ENCODE data around the gene OR51B4.

Gene OR51B4

DNA sequence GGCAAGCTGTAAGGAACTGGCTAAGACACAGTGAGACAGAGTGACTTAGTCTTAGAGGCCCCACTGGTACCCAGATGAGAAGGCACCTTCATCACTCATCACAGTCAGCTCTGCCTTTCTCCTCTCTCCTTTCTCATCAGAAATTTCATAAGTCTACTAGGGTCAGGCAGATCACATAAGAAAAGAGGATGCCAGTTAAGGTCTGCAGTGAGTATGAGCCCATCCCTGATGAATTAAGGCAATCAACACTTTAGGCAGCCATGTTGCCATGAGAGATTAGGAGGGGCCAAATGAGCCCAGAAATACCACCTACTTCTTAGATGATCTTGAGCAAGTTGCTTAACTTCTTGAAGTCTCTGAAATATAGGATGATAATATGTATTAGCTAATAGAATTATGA lies 20.1 kb downstream of the OR51B4 start:
- TF ChIP-seq CTCF (conservative IDR thresholded peaks at IDR 0.05; ENCODE audit: low read depth, low read length) = no peak
- H3K4me3 ChIP-seq (ENCODE audit: low read depth, low read length) = no peak overlapping the region
- DNase-seq (ENCODE audit: low read depth) = no peak

DNA sequence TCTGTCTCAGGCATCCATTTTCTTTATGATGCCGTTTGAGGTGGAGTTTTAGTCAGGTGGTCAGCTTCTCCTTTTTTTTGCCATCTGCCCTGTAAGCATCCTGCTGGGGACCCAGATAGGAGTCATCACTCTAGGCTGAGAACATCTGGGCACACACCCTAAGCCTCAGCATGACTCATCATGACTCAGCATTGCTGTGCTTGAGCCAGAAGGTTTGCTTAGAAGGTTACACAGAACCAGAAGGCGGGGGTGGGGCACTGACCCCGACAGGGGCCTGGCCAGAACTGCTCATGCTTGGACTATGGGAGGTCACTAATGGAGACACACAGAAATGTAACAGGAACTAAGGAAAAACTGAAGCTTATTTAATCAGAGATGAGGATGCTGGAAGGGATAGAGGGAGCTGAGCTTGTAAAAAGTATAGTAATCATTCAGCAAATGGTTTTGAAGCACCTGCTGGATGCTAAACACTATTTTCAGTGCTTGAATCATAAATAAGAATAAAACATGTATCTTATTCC lies 21.1 kb downstream of the OR51B4 start:
- H3K4me3 ChIP-seq (ENCODE audit: low read depth, low read length) = no peak overlapping the region
- no peak for TF ChIP-seq CTCF (conservative IDR thresholded peaks at IDR 0.05; ENCODE audit: low read depth, low read length)
- DNase-seq (ENCODE audit: low read depth) = peak; percentile 99

DNA sequence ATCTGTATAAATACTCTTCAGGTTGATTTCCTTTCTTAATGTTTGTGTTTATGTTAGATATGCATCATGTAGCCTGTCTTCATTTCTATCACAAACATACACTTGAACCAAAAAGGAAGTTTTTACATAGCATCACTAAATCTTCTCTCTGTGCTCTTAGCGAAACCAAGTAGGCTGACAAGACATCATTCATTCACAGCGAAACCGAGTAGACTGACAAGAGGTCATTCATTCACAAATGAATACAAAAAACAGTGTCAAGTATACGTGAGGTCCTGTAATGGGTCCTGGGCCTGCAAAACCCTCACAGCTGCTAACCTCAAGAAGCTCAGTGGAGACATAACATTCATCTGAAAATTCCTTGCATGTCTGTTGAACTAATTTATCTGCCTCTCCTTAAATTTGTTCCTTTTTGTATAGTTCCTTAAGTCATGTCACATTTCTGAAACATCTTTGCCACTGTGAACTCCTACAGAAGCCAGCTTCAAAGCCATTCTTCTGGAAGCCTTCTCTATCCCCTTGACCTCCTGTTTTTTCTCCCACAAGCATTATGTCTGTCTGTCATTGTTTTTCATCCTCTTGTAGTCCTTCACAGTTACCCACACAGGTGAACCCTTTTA lies 22.2 kb downstream of the OR51B4 start:
- DNase-seq (ENCODE audit: low read depth) = no peak
- no peak for TF ChIP-seq CTCF (conservative IDR thresholded peaks at IDR 0.05; ENCODE audit: low read depth, low read length)
- H3K4me3 ChIP-seq (ENCODE audit: low read depth, low read length) = no peak overlapping the region

GRCh38 chr11:5277807-5278382 lies 23.9 kb downstream of the OR51B4 start:
- TF ChIP-seq CTCF (conservative IDR thresholded peaks at IDR 0.05; ENCODE audit: low read depth, low read length) = no peak
- H3K4me3 ChIP-seq (ENCODE audit: low read depth, low read length) = no peak overlapping the region
- DNase-seq (ENCODE audit: low read depth) = no peak

DNA sequence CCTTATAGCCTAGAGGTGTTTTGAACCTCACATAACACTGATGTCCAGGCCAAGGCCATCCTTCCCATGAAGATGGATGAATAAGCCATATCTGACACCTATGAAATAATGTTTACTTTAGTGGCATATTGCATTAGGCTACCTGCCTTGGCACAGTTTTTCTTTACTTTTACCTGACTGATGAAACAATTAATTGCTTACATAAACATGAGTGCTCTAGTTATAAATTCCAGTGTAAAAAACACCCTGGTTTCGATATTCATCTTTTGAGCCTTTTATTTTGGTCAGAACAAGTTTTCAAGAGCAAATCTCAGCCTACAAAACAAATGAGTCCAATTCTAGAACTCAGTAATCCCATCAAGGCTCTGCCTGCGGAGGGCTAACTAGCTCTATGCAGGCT lies 25.0 kb downstream of the OR51B4 start:
- no peak for DNase-seq (ENCODE audit: low read depth)
- H3K4me3 ChIP-seq (ENCODE audit: low read depth, low read length) = no peak overlapping the region
- no peak for TF ChIP-seq CTCF (conservative IDR thresholded peaks at IDR 0.05; ENCODE audit: low read depth, low read length)

- H3K4me3 ChIP-seq (ENCODE audit: low read depth, low read length) = no peak overlapping the region
- no peak for DNase-seq (ENCODE audit: low read depth)
- TF ChIP-seq CTCF (conservative IDR thresholded peaks at IDR 0.05; ENCODE audit: low read depth, low read length) = no peak
These were observed 26.2 kb downstream of the OR51B4 start for GRCh38 chr11:5275369-5276110.
